Kidney capillary endothelial cell (primary cell): ENCODE measurements around the gene TMEM238L.
A peak's percentile ranks its signal among the peaks of the same experiment; 100 is the strongest.
"Not testable (repeated sequence)": the region's sequence is repeated elsewhere in the genome, so short reads cannot be mapped to it uniquely, and the experiment has no call there.

Experiments used
- DNase-seq: peaks from one replicate; pipeline ENCODE4 v3.0.0-alpha.2; 2018; ENCODE audit warnings: low spot score

TMEM238L gene

GRCh38 chr17:10803830-10804475 lies at the start of gene TMEM238L:
TMEM238L (minus strand) TSS chr17:10804099; CDS start chr17:10803963, 136 bp downstream.
- no peak for DNase-seq

GRCh38 chr17:10846636-10847035 lies 42.7 kb upstream of the TMEM238L start:
- DNase-seq: not testable (repeated sequence)

- DNase-seq: no peak
These were observed 41.5 kb upstream of the TMEM238L start for GRCh38 chr17:10845388-10845751.

- DNase-seq: peak; percentile 66
These were observed 40.9 kb upstream of the TMEM238L start for GRCh38 chr17:10844621-10845387.

- DNase-seq: no peak
These were observed 39.9 kb upstream of the TMEM238L start for GRCh38 chr17:10843811-10844210.

GRCh38 chr17:10842658-10843057 lies 38.8 kb upstream of the TMEM238L start:
- DNase-seq: no peak

- DNase-seq: no peak
These were observed 34.8 kb upstream of the TMEM238L start for GRCh38 chr17:10838682-10839081.

GRCh38 chr17:10837921-10838320 lies 34.0 kb upstream of the TMEM238L start, which contains the start of gene PIRT:
PIRT (minus strand) TSS chr17:10838087; CDS start chr17:10825645, 12,442 bp downstream.
- DNase-seq: no peak

- DNase-seq: no peak
These were observed 33.2 kb upstream of the TMEM238L start for GRCh38 chr17:10836966-10837590.

- no peak for DNase-seq
These were observed 32.2 kb upstream of the TMEM238L start for GRCh38 chr17:10836145-10836544.

GRCh38 chr17:10831696-10832095 lies 27.8 kb upstream of the TMEM238L start:
- no peak for DNase-seq

- DNase-seq: no peak
These were observed 24.1 kb upstream of the TMEM238L start for GRCh38 chr17:10827898-10828552.

GRCh38 chr17:10824874-10825273 lies 21.0 kb upstream of the TMEM238L start:
- DNase-seq: no peak

GRCh38 chr17:10821770-10822169 lies 17.9 kb upstream of the TMEM238L start:
- DNase-seq: no peak

- no peak for DNase-seq
These were observed 17.2 kb upstream of the TMEM238L start for GRCh38 chr17:10821054-10821453.

- no peak for DNase-seq
These were observed 11.4 kb upstream of the TMEM238L start for GRCh38 chr17:10815319-10815718.

GRCh38 chr17:10814075-10814474 lies 10.2 kb upstream of the TMEM238L start:
- DNase-seq: no peak

GRCh38 chr17:10812674-10813073 lies 8.8 kb upstream of the TMEM238L start:
- DNase-seq: no peak

GRCh38 chr17:10809605-10810004 lies 5.7 kb upstream of the TMEM238L start:
- no peak for DNase-seq

GRCh38 chr17:10807704-10808128 lies 3.8 kb upstream of the TMEM238L start:
- no peak for DNase-seq

GRCh38 chr17:10806545-10807262 lies 2.8 kb upstream of the TMEM238L start:
- DNase-seq: no peak

GRCh38 chr17:10805911-10806310 lies 2.0 kb upstream of the TMEM238L start:
- DNase-seq: no peak
